ENCODE measurements around the gene TBCD.
A peak's percentile ranks its signal among the peaks of the same experiment; 100 is the strongest.

The TBCD gene

DNA sequence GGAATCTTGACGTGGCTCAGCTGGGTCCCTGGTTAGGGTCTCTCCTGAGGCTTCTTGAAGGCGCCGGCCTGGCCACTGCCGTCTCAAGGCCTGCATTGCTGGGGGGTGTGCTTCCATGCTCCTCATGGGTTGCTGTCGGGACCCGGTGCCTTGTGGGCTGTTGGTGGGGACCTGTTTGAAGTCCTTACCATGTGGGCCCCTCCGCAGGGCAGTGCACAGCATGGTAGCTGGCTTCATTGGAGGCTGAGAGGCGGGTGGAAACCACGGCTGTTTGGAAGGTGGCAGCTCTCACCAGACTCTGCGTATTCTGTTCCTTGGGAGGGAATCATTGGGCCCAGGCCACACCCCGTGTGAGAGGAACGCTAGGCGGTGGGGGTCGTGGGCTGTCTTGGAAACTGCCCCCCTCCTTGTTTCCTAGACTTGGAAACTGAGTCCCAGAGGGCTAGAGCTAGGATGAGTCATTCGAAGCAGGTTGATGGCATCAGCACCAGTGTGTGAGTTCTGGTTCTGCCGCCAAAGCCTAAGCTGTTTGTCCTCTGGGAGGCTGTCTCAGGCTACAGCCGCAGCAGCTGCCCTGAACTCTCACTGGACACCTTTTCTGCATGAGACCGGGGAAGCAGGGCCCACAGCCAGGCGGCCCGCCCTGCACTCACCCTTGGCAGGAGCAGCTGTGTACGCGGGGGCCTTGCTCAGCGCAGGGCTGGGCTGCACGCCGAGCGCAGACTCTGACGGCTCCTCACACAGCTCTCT, 52.8 kb downstream of the TBCD start:
- TF ChIP-seq, protein P1, sequence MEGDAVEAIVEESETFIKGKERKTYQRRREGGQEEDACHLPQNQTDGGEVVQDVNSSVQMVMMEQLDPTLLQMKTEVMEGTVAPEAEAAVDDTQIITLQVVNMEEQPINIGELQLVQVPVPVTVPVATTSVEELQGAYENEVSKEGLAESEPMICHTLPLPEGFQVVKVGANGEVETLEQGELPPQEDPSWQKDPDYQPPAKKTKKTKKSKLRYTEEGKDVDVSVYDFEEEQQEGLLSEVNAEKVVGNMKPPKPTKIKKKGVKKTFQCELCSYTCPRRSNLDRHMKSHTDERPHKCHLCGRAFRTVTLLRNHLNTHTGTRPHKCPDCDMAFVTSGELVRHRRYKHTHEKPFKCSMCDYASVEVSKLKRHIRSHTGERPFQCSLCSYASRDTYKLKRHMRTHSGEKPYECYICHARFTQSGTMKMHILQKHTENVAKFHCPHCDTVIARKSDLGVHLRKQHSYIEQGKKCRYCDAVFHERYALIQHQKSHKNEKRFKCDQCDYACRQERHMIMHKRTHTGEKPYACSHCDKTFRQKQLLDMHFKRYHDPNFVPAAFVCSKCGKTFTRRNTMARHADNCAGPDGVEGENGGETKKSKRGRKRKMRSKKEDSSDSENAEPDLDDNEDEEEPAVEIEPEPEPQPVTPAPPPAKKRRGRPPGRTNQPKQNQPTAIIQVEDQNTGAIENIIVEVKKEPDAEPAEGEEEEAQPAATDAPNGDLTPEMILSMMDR (conservative IDR thresholded peaks at IDR 0.05), result no peak
- no peak overlapping the region for H3K27ac ChIP-seq

DNA sequence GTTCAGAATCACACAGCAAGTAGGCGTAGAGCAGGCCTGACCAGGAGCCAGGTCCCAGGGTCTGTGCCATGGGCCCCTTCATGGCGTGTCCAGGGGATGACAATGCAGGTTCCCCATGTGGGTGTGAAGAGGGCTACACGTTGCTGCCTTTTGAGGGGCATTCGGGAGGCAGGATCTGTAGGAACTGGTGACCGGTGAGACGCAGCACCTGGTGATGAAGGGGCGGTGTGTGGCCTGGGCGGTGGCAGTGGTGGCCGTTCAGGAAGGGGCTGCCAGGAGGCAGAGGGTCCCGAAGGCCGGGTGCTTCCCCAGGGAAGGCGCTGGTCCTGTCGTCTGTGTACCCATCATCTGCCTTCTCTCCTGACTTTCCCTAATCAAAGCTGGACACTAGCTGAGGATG, 53.4 kb downstream of the TBCD start:
- TF ChIP-seq, protein P1 (conservative IDR thresholded peaks at IDR 0.05), result no peak
- no peak overlapping the region for H3K27ac ChIP-seq

DNA sequence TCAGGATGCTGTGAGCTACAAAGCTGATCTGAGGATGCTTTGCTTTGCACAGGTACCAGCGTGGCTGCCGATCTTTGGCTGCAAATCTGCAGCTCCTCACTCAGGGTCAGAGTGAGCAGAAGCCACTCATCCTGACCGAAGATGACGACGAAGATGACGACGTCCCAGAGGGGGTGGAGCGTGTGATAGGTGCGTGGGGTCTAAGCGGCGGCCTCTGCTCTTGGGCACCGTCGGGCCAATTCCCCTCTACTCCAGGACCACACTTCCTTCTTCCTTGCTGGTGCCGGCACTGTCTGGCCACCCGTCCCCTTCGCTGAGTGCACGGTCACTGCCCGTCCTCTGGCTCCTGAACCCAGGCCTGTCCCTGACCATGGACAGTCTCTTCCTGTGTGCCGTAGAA, 54.0 kb downstream of the TBCD start:
- TF ChIP-seq, protein P1 (conservative IDR thresholded peaks at IDR 0.05), result no peak
- H3K27ac ChIP-seq, result no peak overlapping the region

DNA sequence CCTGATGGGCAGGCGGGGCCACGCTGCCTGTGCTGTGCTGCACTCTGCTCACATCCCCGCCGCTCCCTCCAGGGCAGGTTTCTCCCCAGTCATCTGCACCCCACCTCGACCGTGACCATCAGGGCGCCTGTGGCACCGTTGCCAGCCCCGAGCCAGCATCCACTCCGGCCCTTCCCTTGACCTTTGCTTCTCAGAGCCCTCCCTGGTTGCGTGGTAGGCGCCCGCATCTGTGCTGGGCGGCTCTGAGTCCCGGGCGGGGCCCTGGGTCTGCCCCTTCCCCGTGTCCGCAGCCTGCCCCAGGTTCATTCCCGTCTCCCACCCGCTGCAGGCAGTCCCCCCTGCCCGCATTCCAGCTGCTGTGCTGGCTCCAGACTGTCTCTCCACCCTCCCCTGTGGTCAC, 54.8 kb downstream of the TBCD start:
- H3K27ac ChIP-seq, result 0 out of 2 replicates have a peak overlapping the region, but pooled peaks have one; percentile 4
- TF ChIP-seq, protein P1 (conservative IDR thresholded peaks at IDR 0.05), result no peak

DNA sequence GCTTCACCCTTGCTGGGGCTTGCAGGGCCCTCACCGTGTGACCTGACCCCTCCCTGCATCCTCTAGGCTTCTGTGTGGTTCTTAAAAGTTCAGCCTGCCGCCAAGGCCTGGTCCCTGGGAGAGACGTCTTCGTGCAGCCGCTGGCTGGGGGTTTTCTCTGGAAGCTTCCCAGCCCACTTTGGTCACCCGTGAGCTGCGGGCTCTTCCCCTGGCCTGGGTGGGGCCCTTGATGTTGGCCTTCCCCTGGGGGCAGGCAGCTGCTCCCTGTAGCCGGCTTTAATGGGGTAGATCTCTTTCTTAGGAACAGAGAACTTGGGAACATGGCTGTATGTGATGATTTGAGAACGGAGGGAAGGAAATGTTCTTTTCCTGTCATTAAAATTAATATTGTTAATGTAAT, 55.2 kb downstream of the TBCD start:
- TF ChIP-seq, protein P1 (conservative IDR thresholded peaks at IDR 0.05), result no peak
- H3K27ac ChIP-seq, result 0 out of 2 replicates have a peak overlapping the region, but pooled peaks have one; percentile 4

DNA sequence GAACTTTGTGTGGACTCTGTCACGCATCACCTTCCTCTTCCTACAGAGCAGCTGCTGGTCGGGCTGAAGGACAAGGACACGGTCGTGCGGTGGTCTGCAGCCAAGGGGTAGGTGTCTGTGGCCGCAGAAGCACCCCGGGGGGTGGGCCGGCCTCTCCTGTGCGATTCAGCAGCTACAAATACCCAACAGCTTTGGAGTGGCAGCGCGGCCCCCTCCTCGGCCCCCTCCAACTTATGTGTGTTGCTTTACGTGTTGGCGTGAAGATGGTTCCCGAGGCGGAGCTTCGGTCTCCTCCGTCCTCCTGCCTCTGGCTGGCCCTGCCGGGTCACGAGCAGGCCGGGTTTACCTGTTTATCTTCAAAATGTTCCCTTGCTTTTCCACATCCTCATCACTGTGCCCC, 55.7 kb downstream of the TBCD start:
- TF ChIP-seq, protein P1 (conservative IDR thresholded peaks at IDR 0.05), result no peak
- H3K27ac ChIP-seq, result no peak overlapping the region

DNA sequence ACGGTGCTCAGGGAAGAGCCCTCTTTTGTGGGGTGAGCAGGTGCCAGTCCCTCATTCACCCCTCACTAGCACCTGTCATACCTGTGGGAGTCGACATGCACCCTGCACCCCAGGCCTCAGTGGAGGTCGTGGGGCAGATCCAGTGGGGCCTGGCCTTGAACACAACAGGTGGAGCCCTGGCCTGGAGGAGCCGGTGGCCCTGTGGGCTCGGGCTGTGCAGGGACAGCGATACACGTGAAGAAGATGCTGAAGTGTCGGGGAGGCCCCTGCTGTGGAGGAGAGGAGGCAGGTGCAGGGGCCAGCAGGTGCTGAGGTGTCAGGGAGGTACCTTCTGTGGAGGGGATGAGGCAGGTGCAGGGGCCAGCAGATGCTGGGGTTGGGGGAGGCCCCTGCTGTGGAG, 56.1 kb downstream of the TBCD start:
- no peak overlapping the region for H3K27ac ChIP-seq
- TF ChIP-seq, protein P1 (conservative IDR thresholded peaks at IDR 0.05), result no peak

Measured in VCaP (cell line).